SK-N-SH (cell line): Measurements from ENCODE around the gene SLAMF1. TPM values are rescaled to one million over a fixed set of nuclear protein-coding genes. Genes with fewer than 3 reads are reported as not detected.

Source experiments
- CTCF ChIA-PET: fragments of 300-600, 350-600 bp; formaldehyde crosslinking; extraction: SDS; loops from one replicate; lab custom pipeline; 2021; lab: Yijun Ruan, JAX
- POLR2A ChIA-PET: fragments of 350-600 bp; sonication (Branson Sonifier 250); formaldehyde crosslinking; extraction: SDS; loops from one replicate; lab custom pipeline; 2020; ENCODE audit warnings: antibody characterized with exemption, inconsistent platforms; lab: Yijun Ruan, JAX
- DNase-seq: peaks from one replicate; pipeline ENCODE4 v3.0.0; 2012
- H2AFZ ChIP-seq: fragments of 200-600 bp; sonication (generic); 2 replicates; pipeline ENCODE4 v1.8.1; 2016; ENCODE audit warnings: antibody characterized with exemption, mild to moderate bottlenecking, low read depth
- H3F3A ChIP-seq: fragments of 200-600 bp; sonication (generic); replicated peaks from 2 replicates; pipeline ENCODE3; 2016; ENCODE audit warnings: antibody characterized with exemption, mild to moderate bottlenecking; ENCODE audit not compliant: insufficient read depth
- H3K27ac ChIP-seq, 2 experiments: fragments of 200-500 bp in 1 of 2; fragments of 200-600 bp in 1 of 2; sonication (Bioruptor generic) in 1 of 2; sonication (generic), shearing (Covaris generic) in 1 of 2; 2 replicates each; pipeline versions ENCODE4 v1.5.1 to v1.6.1; 2014 to 2016; ENCODE audit warnings: low read depth in 2 of 2, inconsistent platforms in 1 of 2, low read length in 1 of 2, mild to moderate bottlenecking in 1 of 2, mixed read lengths in 1 of 2
- H3K27me3 ChIP-seq: fragments of 200-600 bp; sonication (generic), shearing (Covaris generic); 2 replicates; pipeline ENCODE4 v1.6.1; 2016; ENCODE audit warnings: mixed run types; ENCODE audit not compliant: insufficient read depth
- H3K36me3 ChIP-seq, 2 experiments: fragments of 200-500 bp in 1 of 2; fragments of 200-600 bp in 1 of 2; sonication (Bioruptor generic) in 1 of 2; sonication (generic) in 1 of 2; replicated peaks in 1 of 2; 2 replicates each; pipeline versions ENCODE3 to v1.5.1; 2014 to 2016; ENCODE audit warnings: low read length in 1 of 2, mild to moderate bottlenecking in 1 of 2; ENCODE audit not compliant: insufficient read depth in 2 of 2, control insufficient read depth in 1 of 2
- H3K4me1 ChIP-seq, 2 experiments: fragments of 200-500 bp in 1 of 2; fragments of 200-600 bp in 1 of 2; sonication (Bioruptor generic) in 1 of 2; sonication (generic), shearing (Covaris generic) in 1 of 2; 2 replicates each; pipeline versions ENCODE4 v1.5.1 to v1.6.1; 2014 to 2016; ENCODE audit warnings: low read depth in 1 of 2, low read length in 1 of 2, mixed run types in 1 of 2; ENCODE audit not compliant: insufficient read depth in 2 of 2, control insufficient read depth in 1 of 2
- H3K4me2 ChIP-seq: fragments of 200-600 bp; sonication (generic), shearing (Covaris generic); 2 replicates; pipeline ENCODE4 v1.6.1; 2017; ENCODE audit warnings: mixed run types
- H3K4me3 ChIP-seq, 2 experiments: fragments of 200-500 bp in 1 of 2; fragments of 200-600 bp in 1 of 2; sonication (Bioruptor generic) in 1 of 2; sonication (generic), shearing (Covaris generic) in 1 of 2; 2 replicates each; pipeline versions ENCODE4 v1.5.1 to v1.8.1; 2014 to 2016; ENCODE audit warnings: low read depth in 2 of 2, inconsistent platforms in 1 of 2, low read length in 1 of 2, mild to moderate bottlenecking in 1 of 2, mixed read lengths in 1 of 2, moderate library complexity in 1 of 2
- H3K79me2 ChIP-seq: fragments of 200-600 bp; sonication (generic); 2 replicates; pipeline ENCODE4 v1.8.1; 2017; ENCODE audit warnings: mild to moderate bottlenecking; ENCODE audit not compliant: insufficient read depth
- H3K9ac ChIP-seq: fragments of 200-600 bp; sonication (generic); 2 replicates; pipeline ENCODE4 v1.6.1; 2017; ENCODE audit warnings: mixed run types
- H3K9me2 ChIP-seq: fragments of 200-600 bp; sonication (generic); 2 replicates; pipeline ENCODE4 v1.6.1; 2017; ENCODE audit warnings: mixed run types
- H3K9me3 ChIP-seq: fragments of 200-600 bp; sonication (generic); 2 replicates; pipeline ENCODE4 v1.6.1; 2017; ENCODE audit warnings: mixed run types, mild to moderate bottlenecking, moderate library complexity
- H4K20me1 ChIP-seq: fragments of 200-600 bp; sonication (generic); 2 replicates; pipeline ENCODE4 v1.6.1; 2017; ENCODE audit warnings: mild to moderate bottlenecking, mixed run types; ENCODE audit not compliant: insufficient read depth
- CTCF ChIP-seq: fragments of 200-600 bp; sonication (generic); IDR thresholded peaks from 2 replicates; pipeline ENCODE4 v1.6.1; 2017; ENCODE audit warnings: antibody characterized with exemption, mild to moderate bottlenecking, moderate library complexity
- ELF1 ChIP-seq: IDR thresholded peaks from 2 replicates; pipeline ENCODE4 v1.4.0; 2012
- EP300 ChIP-seq, 2 experiments: IDR thresholded peaks; 2 replicates each; pipeline versions ENCODE4 v1.4.0 to v1.6.1; 2012; ENCODE audit warnings: borderline replicate concordance in 1 of 2, low read depth in 1 of 2, low read length in 1 of 2
- EZH2phosphoT487 ChIP-seq: fragments of 200-600 bp; sonication (generic); IDR thresholded peaks from 2 replicates; pipeline ENCODE4 v1.6.1; 2017; ENCODE audit warnings: low read depth, mixed run types, mild to moderate bottlenecking, antibody characterized with exemption, moderate library complexity, borderline replicate concordance
- FOXJ3 ChIP-seq: sonication (generic); formaldehyde crosslinking; IDR thresholded peaks from 2 replicates; pipeline ENCODE4 v1.5.1; 2020; ENCODE audit warnings: mild to moderate bottlenecking, missing genetic modification reagents
- GABPA ChIP-seq: IDR thresholded peaks from 2 replicates; pipeline ENCODE4 v1.4.0; 2012; ENCODE audit warnings: low read depth, mild to moderate bottlenecking
- GATA2 ChIP-seq: sonication (generic); formaldehyde crosslinking; IDR thresholded peaks from 2 replicates; pipeline ENCODE4 v1.5.0; 2020; ENCODE audit warnings: mild to moderate bottlenecking, missing genetic modification reagents
- JUND ChIP-seq: IDR thresholded peaks from 2 replicates; pipeline ENCODE4 v1.4.0; 2012
- MXI1 ChIP-seq: IDR thresholded peaks from 2 replicates; pipeline ENCODE4 v1.6.1; 2012; ENCODE audit warnings: mild to moderate bottlenecking, low read depth, low read length, improper control_type of control experiment
- NFIC ChIP-seq: IDR thresholded peaks from 2 replicates; pipeline ENCODE4 v1.4.0; 2012; ENCODE audit warnings: borderline replicate concordance
- PBX3 ChIP-seq: IDR thresholded peaks from 2 replicates; pipeline ENCODE4; 2012
- POLR2AphosphoS5 ChIP-seq: IDR thresholded peaks from 2 replicates; pipeline ENCODE4 v1.6.1; 2012; ENCODE audit warnings: low read depth, low read length
- RFX5 ChIP-seq: IDR thresholded peaks from 2 replicates; pipeline ENCODE4 v1.6.1; 2012; ENCODE audit warnings: mild to moderate bottlenecking, improper control_type of control experiment, low read length
- SMC3 ChIP-seq: IDR thresholded peaks from 2 replicates; pipeline ENCODE4 v1.6.1; 2012; ENCODE audit warnings: low read depth, low read length, improper control_type of control experiment
- TAF1 ChIP-seq: IDR thresholded peaks from 2 replicates; pipeline ENCODE4 v1.6.1; 2012; ENCODE audit warnings: low read depth, mild to moderate bottlenecking, low read length, moderate library complexity, borderline replicate concordance
- TCF12 ChIP-seq: IDR thresholded peaks from 2 replicates; pipeline ENCODE4 v1.4.0; 2012
- YY1 ChIP-seq: IDR thresholded peaks from 2 replicates; pipeline ENCODE4 v1.4.0; 2012; ENCODE audit warnings: low read depth, mild to moderate bottlenecking
- WGBS: methylation state at CpG from one replicate; pipeline ENCODE4 v1.1.6; 2017; ENCODE audit warnings: low lambda C conversion rate; 5-methylcytosine and 5-hydroxymethylcytosine counted together
- polyA plus RNA-seq, 3 experiments: library from polyadenylated mRNA; depleted of rRNA; stranded (reverse); fragments of >200 nt; gene quantifications; 2 replicates each; pipeline ENCODE4 v1.2.3, GENCODE V29; 2012
- TF ChIP-seq, protein P1 (sequence below): IDR thresholded peaks from 2 replicates; pipeline ENCODE4 v1.4.0; 2012; ENCODE audit warnings: low read depth, borderline replicate concordance
- TF ChIP-seq, protein P2 (sequence below): fragments of 150-350 bp; IDR thresholded peaks from 2 replicates; pipeline ENCODE4 v1.6.1; 2017; ENCODE audit warnings: antibody characterized with exemption, low read length, low read depth, borderline replicate concordance

SLAMF1 gene
- polyA plus RNA-seq, 1 of the 3 experiments (the other 2 are of a cell fraction), result not detected

DNA sequence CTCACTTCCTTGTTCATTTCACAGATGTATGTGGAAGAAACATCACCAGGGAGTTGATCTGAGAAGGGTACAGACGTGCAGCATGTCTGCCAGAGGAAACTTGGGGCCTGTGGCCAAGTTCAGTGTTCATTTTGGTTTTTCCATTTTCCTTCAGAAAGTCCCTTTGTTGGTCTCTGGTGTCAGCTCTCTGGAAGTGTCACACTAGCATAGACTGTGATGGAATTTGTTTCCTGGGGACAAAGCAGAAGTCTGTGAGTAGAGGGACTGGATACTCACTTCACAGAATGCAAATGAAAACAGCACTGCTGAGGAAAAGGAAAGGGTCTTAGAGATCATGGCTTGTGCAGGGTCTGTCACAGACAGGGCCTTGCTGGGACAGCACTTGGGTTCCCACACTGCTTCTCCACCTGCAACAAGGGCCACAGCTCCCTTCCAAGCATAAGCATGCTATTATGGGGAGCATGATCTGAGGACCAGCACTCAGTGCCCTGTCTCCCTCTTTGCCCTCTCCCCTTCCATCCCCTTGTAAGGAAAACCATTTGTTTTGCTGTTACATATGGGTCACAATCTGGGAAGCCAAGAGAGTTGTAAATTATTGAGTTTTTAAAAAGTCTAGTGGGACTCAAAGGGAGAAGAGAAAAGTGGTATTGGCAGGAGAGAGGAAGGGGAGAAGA is 36.1 kb downstream of the SLAMF1 start:
- 0% methylated on average over 1 of the region's 1 CpG for WGBS
- Histone ChIP-seq H3K9me2 (no peaks in the 10 kb centered on the region), H3K9me3 (no peaks in the 10 kb centered on the region), H3K36me3 (no peaks in the 10 kb centered on the region), H3K4me3 (no peak overlapping the region), H4K20me1 (no peaks in the 10 kb centered on the region), H3F3A (no peaks in the 10 kb centered on the region), H3K4me2 (no peak overlapping the region), H3K9ac (no peak overlapping the region), H3K27ac (no peak overlapping the region), H3K27me3 (peaks cover 48% of the 10 kb centered on the region), H3K4me1 (no peaks in the 10 kb centered on the region), H2AFZ (no peak overlapping the region), H3K79me2 (no peaks in the 10 kb centered on the region)
- CTCF ChIA-PET, result no interaction called here
- TF ChIP-seq GATA2 (CRISPR knock-in tag) (no peak), POLR2AphosphoS5 (no peak), TCF12 (no peak), CTCF (no peak), ELF1 (no peak), MXI1 (no peak), YY1 (no peak), EZH2phosphoT487 (no peak), JUND (no peak), FOXJ3 (CRISPR knock-in tag) (no peak), TAF1 (no peak), PBX3 (no peak), RFX5 (no peak), GABPA (no peak), SMC3 (no peak), NFIC (no peak), EP300 (IDR thresholded peaks at IDR 0.05; ENCODE audit: borderline replicate concordance in 1 of 2, low read depth in 1 of 2, low read length in 1 of 2) (no peak)
- TF ChIP-seq, protein P1, sequence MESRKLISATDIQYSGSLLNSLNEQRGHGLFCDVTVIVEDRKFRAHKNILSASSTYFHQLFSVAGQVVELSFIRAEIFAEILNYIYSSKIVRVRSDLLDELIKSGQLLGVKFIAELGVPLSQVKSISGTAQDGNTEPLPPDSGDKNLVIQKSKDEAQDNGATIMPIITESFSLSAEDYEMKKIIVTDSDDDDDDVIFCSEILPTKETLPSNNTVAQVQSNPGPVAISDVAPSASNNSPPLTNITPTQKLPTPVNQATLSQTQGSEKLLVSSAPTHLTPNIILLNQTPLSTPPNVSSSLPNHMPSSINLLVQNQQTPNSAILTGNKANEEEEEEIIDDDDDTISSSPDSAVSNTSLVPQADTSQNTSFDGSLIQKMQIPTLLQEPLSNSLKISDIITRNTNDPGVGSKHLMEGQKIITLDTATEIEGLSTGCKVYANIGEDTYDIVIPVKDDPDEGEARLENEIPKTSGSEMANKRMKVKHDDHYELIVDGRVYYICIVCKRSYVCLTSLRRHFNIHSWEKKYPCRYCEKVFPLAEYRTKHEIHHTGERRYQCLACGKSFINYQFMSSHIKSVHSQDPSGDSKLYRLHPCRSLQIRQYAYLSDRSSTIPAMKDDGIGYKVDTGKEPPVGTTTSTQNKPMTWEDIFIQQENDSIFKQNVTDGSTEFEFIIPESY, result no peak
- TF ChIP-seq, protein P2, sequence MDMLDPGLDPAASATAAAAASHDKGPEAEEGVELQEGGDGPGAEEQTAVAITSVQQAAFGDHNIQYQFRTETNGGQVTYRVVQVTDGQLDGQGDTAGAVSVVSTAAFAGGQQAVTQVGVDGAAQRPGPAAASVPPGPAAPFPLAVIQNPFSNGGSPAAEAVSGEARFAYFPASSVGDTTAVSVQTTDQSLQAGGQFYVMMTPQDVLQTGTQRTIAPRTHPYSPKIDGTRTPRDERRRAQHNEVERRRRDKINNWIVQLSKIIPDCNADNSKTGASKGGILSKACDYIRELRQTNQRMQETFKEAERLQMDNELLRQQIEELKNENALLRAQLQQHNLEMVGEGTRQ, result no peak
- POLR2A ChIA-PET, result no interaction called here
- no peak for DNase-seq
